ENCODE results near the gene DAG1.

DAG1 gene

GRCh38 chr3:49570028-49570654 is 100.1 kb downstream of the DAG1 start:
- H3K4me3 ChIP-seq (ENCODE audit: control insufficient read depth, low read depth, low read length), result no peak overlapping the region
- DNase-seq (ENCODE audit: low read depth), result no peak
- TF ChIP-seq CTCF (conservative IDR thresholded peaks at IDR 0.05; ENCODE audit: control insufficient read depth, insufficient read depth, low read depth, low read length), result no peak

DNA sequence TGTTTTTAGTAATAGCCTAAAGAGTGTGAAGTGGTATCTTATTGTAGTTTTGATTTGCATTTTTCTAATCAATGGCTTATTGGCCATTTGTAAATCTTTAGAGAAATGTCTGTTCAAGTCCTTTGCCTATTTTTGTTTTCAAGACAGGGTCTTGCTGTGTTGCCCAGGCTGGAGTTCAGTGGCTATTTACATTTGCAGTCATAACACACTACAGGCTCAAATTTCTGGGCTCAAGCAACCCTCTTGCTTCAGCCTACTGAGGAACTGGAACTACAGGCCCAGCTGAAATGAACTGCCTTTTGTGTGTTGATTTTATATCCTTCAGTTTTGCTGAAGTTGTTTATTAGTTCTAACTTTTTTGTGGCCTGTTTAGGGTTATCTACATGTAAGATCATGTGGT is 112.1 kb downstream of the DAG1 start:
- no peak for TF ChIP-seq CTCF (conservative IDR thresholded peaks at IDR 0.05; ENCODE audit: control insufficient read depth, insufficient read depth, low read depth, low read length)
- no peak for DNase-seq (ENCODE audit: low read depth)

More for the DNA sequence above, 112.1 kb downstream of the DAG1 start:
- no peak overlapping the region for H3K4me3 ChIP-seq (ENCODE audit: control insufficient read depth, low read depth, low read length)

Data from fibroblast of mammary gland (primary cell).